CD4-positive, alpha-beta T cell treated with Interleukin-1 beta for 1 hour (primary cell): ENCODE results near the gene PHLDA1.

Experiments used
- DNase-seq, 2 donors: peaks; one replicate each; pipeline ENCODE4 v3.0.0-alpha.2; 2020 to 2022

The PHLDA1 gene

DNA sequence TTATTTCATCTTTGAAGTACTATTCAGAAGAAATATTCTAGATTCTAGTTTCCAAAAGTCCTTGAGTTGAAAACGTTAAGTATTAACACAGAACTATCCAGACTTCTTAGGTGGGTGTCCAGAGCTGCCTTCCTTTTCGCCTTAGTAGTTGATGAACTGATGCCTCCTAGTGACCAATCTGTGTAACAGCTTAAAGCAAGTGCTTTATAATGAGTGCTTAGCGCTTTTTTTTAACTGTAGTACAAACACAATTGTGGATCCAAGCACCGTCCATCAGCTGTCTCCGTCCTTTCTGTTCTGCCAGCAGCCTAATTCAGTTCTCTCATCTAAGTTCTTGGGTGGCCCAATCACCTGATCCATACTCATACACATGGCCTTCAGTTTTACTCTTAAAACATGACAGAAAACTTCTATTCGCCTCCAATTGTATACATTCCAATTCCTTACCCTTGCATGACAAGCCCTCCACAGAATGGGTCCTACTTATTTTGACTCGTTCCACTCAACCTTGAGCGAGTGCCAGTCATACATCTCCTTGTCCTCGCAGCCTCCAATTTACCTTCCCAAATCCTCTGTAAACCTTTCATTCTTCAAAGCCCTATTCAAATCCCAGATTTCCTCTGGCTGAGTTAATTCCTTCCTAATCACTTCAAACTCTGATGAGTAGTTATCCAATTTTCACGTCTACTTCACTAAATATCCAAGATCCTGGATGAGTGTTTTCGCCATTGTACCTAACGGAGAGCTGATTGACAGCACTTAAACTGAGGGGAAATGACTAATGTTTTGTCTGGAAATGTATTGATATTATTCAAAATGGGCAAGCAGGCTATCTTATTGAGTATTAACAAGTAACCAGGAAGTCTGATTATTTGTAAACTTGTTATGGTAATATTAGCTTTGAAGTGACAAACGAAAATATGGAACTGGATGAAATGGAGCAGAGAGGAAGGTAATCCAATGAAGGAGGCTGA, 5.8 kb upstream of the PHLDA1 start:
- peak; percentile 39 to 76 for DNase-seq

DNA sequence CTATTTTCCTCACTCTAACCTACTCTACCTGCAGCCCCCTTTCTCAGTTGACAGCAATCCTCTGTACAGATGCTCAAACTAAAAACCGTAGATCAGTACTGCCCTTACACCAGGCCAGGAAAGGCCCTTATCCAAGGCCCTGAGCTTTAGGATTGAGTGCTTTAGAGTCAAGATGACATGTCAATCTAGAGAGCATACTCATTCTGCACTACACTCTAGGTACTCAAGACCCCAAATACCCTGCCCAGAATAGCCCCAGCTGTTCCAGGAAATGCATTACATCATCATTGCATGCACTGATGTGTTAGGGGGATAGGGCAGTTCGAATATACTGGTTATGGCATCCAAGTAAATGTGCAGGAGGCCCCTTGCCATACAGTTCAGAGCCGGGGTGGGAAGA, 3.5 kb upstream of the PHLDA1 start:
- DNase-seq, result no peak

DNA sequence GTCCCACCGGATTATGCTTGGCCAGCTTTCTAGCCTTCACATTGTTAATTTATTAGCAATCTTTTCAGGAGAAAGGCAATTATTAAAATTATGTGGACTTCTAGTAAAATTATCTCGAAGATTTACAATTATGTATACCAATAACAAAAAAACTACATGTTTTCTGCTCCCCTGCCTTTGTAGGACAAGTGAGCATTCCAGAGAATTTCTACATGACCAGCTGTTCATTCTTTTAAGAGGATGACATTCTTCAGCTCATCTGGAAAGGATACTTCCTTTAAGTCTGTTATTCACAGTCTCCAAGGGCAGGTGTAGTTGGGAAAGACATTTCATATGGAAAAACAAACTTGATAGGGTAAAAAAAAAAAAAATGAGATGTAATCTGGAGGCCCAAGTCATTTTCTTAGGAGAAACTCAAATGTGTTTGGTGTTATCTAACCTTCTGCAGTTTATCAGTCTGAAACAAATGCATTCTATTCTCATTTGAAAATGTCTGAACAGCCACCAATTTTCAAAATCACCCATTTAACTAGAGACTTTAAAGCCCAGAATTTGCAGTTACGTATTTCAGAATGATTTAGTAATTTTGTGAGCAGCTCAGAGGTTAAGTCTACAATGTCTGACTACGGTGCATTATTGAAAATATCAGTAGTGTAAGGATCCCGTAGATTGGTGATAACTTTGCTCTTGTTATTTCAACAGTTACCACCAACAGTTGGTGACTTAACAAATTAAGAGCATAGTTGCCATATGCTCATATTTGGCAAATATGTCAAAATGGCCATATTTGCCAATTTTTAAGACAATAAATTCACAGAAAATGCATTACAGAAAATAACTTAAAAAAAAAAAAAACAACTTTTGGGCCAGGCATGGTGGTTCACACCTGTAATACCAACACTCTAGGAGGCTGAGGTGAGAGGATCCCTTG, 1.8 kb upstream of the PHLDA1 start:
- DNase-seq, result no peak

DNA sequence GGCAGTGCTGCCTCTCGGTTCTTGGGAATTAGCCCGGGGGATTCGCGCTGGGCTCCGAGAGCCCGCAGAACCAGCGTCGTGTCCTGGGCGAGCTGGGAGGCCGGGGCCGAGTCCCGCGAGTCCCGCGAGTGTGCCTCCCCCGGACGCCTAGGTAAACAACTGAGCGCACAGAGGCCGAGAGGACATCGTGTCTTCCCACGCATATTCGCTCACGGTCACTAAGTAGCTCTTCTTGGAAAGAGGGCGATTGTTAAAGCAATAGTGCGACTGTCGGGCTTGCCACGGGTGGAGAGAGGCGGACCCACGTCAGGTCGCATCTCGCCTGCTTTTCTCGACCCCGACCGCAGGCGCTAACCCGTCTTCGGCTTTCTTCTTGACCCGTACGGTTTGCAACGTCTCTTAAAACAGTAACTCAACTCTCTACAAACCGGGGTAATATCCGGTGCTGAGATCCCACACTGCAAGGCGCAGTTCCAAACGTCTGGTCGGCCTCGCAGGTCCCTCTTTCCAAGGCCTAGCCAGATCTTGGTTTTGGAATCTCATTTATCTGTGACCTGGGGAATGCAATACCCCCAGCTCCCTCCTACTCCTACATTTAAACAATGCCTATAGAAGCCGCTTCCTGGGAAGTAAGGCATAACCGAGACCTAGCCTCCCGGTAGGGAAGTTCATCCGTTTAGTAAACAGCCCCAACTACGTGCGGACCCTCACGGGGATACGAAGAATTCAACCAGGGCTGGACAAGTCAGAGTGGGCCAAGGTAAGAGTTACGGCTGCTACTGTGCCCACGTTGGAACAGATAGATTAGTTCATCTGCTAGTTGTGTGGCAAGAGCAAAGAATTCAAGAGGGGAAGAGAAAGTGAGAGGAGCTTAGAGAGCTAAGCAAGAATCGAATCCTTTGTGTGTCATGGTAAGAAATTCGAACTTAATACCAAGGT, 736 bp upstream of the PHLDA1 start:
- peak; percentile 37 to 40 for DNase-seq

DNA sequence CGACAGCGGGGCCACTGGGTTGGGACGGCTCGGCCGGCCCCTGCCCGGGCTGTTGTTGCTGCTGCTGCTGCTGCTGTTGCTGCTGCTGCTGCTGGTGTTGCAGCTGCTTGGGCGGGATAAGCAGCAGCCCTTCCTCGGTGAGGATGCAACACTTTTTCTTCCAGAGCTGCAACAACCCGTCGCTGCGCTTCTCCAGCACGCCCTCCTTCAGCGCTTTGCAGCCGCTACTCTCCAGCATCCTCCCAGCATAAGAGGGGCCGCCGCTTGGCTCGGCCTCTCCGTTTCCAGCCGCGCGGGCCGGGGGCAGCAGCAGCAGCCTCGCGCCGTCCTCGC, 529 bp downstream of the PHLDA1 start:
- no peak for DNase-seq

DNA sequence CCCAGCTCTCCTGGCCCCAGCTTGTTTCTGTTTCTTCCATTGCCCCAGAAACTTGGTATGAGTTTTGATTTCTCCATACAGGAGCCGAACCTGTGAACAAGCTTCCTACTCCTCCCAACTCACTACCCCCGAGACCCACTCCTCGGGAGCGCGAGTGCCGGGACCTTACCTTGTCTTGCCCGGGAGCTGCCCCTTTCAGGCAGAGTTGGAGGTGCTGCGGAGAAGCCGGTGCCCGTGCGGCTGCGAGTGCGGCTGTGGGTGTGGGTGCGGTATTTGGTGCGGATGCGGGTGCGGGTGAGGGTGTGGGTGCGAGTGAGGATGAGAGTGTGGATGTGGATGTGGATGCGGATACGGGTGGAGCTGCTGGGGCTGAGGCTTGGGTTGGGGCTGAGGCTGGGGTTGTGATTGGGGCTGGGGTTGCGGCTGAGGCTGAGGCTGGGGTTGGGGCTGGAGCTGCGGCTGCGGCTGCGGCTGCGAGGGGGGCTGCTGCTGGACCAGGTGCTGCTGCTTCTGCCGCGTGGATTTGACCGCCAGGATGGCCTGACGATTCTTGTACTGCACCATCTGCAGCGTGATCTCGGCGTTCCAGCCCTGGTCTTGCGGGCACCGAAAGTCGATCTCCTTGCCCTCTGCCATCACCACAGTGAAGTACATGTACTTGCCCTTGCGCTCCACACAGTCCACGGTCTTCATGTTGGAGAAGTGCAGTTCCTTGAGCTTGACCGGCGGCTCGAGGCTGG, 1.1 kb downstream of the PHLDA1 start:
- DNase-seq, result peak; percentile 55 to 65

DNA sequence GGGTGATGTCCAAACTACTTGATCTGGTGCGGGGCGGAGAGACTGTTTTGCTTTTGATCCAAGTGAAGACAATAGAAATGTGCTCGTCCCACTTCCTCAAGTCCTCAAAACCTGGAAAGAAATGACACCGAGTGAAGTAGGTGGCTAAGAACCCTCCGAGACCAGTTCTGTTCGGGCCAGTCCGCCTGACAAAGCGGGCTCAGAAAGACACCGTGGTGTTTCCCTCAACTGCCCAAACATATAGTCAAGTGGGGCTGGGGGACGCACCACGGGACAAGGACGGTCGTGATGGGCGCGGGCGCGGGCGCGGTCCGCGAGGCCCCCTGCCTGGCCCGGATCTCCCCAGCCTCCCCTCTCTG, 1.6 kb downstream of the PHLDA1 start:
- DNase-seq, result no peak

DNA sequence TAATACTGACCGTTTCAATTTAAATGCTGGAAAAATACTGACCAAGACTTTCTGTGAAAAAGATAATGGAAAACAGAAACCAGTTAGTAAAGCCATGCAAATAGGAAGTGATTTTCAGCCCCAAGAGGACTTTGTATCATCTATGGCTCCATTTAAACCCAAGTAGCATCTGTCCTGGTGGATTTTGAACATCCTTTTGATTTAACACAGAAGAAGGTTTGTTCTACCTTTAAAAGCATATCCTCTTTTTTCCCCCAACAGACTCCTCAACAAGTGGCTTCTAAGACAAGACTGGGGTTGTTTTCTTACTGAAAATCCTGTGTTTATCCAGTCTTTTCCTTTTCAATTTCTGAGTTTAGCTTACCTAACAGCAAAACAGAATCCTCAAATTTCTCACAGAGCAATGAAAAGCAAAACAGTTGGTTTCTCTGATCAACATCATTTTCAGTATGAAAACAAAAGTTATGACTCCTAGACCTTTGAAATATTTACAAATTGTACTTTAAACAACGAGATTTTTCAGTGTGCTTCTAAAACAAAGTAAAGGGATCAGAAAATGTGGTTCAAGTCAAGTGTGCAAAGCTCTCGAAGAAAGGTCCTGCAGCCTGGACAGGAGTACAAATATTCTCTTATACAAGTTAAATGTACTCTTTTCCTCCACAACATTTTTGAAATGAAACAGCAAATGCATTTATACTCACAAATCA, 2.9 kb downstream of the PHLDA1 start:
- no peak for DNase-seq

DNA sequence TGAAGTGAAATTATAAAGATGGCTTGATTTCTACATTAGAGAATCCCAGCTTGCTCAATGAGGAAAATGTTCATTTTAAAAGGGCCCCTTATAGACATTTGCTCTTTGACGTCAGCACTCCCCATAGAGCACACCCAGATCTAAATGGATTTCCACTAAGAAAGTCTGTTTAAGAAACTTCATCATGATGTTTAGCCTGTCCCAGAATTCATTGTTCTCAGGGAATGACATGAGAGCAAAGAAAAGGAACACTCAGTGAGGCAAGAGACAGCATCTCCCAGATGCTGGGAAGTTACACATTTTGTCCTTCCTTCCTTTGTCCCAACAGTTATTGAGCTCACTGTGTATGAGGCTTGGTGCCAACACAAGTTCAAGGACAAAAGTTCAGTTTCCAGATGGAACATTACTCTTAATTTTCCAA, 4.9 kb downstream of the PHLDA1 start:
- no peak for DNase-seq

DNA sequence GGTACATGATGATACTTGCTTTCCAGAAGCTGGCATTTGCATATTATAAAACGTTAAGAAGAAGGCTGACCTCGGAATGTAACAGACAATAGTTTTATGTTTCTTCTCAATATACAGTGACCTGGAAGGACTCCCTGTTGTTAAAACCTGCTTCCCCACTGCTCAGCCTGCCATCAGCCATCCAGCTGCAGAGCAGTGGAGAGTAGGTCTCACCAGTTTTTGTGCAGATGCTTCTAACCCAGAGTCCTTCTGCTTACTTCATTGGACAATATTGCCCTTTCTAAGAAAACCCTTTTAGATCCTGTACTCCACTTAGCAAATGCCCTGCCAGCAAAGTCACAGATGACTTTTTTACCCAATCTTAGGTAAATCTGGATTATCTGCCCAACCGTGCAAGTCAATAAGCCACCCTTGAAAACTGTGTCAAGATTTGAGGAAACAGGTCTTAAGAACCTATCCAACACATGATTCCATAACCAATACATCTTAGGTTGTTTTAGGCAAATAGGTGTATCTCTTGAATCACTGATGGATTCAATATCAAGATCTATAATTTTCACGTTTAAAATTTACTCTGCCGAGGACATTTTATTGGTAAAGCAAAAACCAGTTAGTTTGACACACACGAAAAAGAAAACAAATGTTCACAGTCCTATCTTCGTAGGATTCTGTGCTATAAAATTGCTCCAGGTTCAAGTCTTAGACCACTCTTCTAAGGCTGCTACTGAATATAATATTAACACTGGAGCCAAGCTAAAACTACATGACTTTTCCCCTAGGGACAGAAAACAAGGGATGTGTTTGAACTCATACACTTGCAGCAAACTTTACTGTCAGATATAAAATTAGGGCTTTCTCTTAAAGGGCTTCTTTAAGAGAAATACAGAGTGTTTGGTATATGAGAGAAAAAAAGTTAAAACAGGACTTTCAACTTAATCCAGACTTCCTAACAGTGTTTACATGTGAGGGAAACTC, 5.7 kb downstream of the PHLDA1 start:
- no peak for DNase-seq

DNA sequence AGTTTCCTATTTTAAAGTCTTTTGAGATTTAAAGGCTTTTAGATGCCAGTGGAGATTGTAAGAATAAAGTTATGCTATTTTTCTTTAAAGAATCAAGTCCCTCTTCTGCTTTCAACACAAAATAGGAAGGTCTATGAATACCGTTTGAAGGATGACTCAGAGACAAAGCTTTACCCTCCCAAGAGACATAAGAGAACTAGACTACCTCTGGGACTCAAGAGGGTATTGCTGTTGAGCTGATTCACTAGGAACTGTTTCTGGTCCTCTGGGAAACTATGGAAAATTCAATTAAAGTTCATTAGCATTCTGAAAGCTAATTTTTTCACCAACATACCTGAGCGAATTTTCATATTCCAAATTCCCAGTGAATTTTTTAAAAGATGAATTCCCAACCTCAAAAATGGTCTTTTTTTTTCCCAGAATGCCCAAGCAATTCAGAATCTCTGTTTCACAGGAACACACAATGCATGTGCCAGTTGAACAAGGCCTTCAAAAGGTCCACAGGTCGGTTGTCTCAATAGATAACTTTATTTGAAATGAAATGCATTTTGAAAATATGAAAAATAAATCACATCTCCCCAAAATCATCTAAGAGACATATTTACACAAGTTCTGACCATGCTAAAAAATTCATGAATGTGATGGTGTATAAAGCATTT, 6.5 kb downstream of the PHLDA1 start:
- DNase-seq, result no peak

DNA sequence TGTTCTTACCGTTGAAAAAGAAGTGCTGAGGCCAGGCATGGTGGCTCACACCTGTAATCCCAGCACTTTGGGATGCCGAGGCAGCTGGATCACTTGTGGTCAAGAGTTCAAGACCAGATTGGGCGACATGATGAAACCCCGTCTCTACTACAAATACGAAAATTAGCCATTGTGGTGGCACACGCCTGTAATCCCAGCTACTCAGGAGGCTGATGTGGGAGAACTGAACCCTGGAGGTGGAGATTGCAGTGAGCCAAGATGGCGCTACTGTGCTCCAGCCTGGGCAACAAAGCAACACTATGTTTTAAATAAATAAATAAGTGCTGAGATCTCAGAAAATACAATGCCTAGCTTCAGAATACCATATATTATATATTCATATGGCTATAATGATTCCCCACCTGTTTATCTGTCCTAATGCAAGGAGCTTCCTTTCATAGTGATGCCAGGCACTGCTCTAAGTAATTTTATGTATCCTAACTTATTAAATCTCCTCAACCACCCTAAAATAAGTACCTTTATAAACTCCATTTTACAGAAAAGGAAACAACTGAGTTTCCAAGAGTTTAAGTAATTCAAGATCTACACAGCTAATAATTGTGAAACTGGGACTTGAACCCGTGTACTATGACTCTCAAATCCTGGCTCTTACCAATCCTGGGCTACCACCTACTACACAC, 7.3 kb downstream of the PHLDA1 start:
- DNase-seq, result no peak

DNA sequence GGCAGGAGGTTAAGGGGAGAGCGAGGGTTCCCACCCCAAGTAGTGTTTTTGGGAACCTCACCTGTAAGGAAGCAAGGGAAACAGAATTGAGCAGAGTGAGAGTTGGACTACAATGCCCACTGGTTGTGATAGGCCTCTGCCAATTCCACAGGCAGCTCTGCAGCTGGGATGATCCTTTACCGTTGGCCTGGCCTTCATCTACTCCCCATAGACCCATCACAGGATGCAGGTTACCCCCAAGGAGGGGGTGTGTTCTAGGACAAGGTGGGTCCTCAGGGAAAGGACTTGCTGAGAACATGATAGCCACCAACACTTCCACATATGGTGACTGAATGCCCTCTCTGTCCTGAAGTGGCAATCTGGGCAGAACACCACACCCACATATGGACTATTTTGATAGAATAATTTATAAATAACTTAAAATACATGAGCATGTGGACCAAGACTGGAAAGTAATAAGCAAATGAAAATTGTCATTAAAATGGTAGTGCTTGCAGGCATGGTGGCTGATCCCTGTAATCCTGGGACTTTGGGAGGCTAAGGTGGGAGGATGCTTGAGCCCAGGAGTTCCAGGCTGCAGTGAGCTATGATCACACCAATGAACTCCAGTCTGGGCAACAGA, 8.4 kb downstream of the PHLDA1 start:
- no peak for DNase-seq

DNA sequence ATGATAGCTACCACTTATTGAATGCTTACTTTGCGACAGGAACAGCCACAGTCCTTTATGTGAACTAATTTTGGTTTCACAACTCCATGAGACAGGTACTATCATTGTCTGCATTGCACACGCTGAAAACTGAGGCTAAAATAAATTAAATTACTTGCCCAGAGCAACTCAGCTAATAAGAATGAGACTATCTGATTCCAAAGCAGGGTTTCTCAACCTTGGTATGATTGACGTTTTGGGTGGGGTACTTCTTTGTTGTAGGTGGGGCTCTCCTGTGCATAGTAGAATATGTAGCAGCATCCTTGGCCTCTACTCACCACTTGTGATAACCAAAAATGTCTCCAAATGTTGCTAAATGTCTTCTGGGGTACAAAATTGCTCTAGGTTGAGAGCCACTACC, 9.1 kb downstream of the PHLDA1 start:
- DNase-seq, result no peak

DNA sequence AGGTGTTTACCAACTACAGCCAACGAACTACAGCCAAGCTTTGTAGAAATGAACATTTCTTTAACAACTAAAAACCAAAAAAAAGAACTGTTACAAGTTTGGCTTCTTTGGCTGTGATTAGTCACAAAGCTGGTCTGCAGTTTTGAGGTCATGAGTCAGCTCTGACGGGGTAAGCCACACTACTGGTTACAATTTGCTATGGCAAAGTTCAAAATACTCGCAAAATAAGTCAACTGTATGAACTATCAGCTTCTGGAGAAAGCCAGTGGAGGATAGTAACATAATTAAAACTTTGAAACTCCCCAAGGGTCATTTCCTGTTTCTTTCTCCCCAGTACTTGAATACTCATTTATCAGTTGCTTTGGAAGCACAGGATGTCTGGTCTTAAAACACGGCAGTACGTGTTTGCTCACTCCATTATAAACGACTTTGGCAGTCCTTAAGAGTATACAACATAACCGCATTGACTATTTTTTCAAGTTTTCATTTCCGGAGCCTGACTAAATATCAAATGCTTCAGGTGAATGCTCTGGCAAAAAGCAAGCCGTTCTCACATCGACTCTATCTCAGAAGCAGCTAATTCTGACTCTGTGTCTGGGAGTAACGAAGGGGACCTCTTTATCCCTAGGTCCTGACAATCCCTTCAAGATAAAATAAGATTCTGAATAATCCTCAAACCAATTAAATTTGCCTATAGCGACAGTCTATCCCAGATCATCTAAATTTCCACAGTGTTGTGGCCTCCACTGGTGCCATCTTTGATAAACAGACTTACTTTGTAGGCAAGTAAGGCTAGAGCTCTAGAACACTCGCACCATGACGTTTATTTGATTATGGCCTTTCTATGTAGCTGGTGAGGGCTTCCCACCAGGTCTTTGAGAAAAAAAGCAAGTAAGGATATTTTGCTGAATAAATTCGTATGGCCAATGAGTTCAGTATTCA, 10.6 kb downstream of the PHLDA1 start:
- peak; percentile 77 to 78 for DNase-seq

DNA sequence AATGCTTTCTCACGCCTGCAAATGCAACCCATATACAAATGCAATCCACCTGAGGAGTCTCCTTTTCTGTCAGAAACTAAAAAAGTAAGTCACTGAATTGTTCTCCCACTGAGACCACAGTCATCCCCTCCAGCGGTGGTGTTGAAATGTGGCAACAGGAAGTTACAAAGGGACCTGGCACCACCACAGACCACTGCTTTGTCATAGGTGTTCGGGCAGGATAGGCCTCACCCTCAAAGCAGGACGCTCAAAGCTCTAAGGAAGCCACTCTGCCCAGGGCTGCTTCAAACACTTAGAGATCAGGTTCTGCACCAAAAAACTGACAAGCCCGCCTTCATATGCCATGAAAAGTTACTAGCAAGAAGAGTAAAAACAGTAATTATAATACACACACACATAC, 11.3 kb downstream of the PHLDA1 start:
- DNase-seq, result peak; percentile 76 to 79

DNA sequence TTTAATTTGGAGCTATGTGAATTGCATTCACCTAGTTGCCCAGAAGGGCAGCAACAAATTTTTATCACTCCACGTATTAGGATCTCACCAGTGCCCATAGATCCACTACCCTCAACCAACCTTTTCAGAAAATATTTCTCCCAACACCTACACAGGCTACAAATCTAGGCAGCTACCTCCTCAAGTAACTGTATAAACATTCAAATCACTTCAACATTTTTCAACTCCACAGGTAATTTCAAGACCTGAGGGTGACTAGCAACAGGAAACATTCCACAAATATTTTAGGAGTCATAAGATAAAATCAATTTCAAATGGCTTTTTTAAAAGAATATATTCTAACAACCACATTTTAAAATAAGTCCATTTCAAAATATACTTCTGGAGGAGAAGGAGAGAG, 12.9 kb downstream of the PHLDA1 start:
- no peak for DNase-seq
